Prostate gland (tissue), 2 donors: Measurements from ENCODE around the gene ANO2.

Experiments
- CTCF ChIP-seq, 4 experiments: fragments of 200-600 bp in 2 of 4; fragments of 450-650 bp in 2 of 4; sonication (generic) in 2 of 4; IDR thresholded peaks; 1 replicate in 3 of 4; 2 replicates in 1 of 4; pipeline ENCODE4 v1.5.1; 2016 to 2019; ENCODE audit warnings: antibody characterized with exemption in 4 of 4, mild to moderate bottlenecking in 2 of 4, moderate library complexity in 2 of 4
- POLR2AphosphoS5 ChIP-seq: sonication (generic); formaldehyde crosslinking; IDR thresholded peaks from one replicate; pipeline ENCODE4 v1.6.1; 2017; ENCODE audit warnings: antibody characterized with exemption

DNA sequence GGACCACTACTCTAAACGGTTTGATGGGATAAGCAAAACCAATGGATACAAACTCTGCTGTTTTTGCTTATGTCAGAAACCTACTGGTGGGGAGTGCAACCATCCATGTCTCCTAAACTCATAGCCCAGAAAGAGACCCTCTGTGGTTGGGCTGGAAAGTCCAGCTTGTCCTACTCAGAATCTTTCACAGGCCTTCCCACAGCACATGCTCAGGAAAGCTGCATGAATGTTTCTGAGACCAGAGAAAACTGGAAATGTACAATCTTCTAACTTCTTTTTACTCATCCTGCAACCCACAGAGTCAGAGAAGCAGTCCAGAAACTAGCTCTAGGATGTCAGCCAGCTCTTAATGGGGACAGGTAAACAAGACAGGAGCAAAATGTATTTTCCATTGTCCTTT, 73.3 kb downstream of the ANO2 start:
- TF ChIP-seq POLR2AphosphoS5 (no peak), CTCF (IDR thresholded peaks at IDR 0.05) (no peak)
